UCSD-AML1 (cell line): ENCODE data around the gene LRRC36.
A peak's percentile ranks its signal among the peaks of the same experiment; 100 is the strongest.

ENCODE experiments used
- DNase-seq: peaks from one replicate; lab custom pipeline; 2025; ENCODE audit not compliant: unreplicated experiment; lab: John Stamatoyannopoulos, UW

Gene LRRC36

GRCh38 chr16:67326472-67327309 lies at the start of gene LRRC36, which contains the start of gene KCTD19:
Gene LRRC36 (plus strand): TSS chr16:67326815. CDS start chr16:67326863, 48 bp downstream.
Gene KCTD19 (minus strand): TSS chr16:67326741. CDS start chr16:67326707, 34 bp downstream.
- DNase-seq: peak; percentile 40

- DNase-seq: no peak
Observed at GRCh38 chr16:67277294-67277998, 49.2 kb upstream of the LRRC36 start.

DNA sequence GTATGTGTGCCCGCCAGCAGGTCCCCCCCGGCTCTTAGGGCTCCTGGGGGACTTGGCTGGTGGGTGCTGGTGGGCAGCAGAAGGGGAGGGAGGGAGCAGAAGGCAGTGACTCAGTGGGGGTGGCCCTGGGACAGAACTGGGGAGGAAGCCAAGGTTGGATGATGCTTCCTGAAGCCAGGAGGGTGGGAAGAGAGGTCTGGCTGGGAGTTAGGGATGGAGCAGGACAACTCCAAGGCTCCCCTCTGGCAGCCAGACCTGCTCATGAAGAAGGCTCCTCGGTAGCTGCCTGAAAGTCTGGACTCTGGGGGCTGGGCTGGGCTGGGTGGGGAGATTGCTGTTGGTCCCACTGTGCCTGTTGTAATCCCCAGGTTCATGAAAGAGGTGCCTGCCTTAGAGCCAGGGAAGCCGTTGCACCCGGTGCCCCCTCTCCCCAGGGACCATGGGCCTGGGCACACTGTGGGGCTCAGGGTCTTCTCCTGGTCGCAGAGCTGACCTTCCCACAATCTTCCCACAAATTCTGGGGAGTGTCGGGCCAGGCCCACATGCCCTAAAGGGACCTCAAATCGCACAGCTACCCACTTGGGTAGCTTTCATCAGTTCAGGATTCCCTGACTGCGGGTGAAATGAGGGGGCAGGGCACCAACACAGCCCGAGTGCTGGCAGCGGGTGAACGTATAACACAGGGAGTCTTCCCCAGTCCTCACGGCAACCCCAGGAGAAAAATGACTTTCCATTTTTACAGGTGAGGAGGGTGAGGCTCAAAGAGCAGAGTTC lies 48.4 kb upstream of the LRRC36 start:
- no peak for DNase-seq

- DNase-seq: peak; percentile 75
Observed at GRCh38 chr16:67278773-67279295, 47.8 kb upstream of the LRRC36 start.

DNA sequence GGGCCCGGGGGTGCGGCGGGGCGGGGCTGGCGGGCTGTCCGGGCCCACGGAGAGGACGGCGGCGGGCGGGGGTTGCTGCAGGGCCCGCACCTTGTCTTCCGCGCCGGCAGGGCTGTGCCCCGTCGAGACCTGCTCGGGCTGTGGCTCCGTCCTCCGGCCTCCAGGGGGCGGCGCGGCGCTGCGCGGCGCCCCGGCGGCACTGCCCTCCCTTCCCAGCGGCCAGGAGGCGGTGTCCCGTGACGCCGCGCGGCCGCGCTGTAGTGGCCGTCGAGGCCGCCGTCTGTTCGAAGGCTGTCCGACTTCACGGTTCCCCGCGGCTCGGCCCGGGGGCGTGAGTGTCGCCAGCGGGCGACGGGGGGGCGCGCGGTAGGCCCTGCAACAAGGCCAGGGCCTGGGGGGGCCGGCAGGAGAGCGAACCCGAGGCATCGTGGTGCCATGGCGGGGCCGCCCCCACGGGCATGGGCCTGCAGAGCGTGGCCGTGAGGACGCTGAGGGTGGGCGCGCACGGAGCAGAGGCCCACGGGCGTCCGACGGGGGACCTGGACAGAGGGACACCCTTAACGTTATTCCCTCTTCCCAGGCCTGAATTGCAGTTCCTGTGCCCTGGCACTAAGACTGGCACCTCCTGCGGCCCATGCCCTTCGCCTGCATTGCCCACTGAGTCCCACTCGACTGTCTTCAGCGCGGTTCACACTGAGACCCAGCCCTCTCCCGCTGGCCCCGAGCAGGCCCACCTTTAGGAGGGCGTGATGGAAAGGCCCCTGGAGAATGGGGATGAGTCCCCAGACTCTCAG lies 47.1 kb upstream of the LRRC36 start, which contains the start of gene PLEKHG4:
Gene PLEKHG4, plus strand, starts transcription at position 237 of the 794 bp plus-strand sequence. Its CDS starts 513 bp downstream, at position 750.
- peak; percentile 87 for DNase-seq

DNA sequence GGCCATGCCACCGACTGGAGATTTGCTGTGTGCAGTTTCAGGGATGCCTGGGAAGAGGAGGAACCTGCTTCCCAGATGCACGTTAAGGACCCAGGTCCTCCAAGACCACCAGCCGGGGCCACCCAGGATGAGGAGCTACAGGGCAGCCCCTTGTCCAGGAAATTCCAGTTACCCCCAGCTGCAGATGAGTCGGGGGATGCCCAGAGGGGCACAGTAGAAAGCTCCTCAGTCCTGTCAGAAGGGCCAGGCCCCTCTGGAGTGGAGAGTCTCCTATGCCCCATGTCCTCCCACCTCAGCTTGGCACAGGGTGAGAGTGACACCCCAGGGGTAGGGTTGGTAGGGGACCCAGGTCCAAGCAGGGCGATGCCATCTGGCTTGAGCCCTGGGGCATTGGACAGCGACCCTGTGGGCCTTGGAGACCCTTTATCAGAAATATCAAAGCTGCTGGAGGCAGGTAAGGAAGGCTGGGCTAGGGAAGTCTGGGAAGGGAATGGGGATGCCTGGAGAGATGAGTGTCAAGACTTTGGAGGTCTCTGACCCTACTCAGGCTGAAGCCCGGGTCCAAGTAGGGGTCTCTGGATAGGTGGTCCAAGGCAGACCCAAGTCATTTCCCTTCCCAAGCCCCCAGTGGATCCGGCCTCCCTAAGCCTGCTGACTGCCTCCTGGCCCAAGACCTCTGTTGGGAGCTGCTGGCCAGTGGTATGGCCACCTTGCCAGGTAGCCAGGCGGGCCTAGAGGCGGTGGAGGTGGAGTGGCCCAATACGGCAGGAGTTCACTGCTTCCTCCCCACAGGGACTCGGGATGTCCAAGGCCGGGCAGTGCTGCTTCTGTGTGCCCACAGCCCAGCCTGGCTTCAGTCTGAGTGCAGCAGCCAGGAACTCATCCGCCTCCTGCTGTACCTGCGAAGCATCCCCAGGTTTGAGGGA lies 46.3 kb upstream of the LRRC36 start:
- DNase-seq: no peak

DNA sequence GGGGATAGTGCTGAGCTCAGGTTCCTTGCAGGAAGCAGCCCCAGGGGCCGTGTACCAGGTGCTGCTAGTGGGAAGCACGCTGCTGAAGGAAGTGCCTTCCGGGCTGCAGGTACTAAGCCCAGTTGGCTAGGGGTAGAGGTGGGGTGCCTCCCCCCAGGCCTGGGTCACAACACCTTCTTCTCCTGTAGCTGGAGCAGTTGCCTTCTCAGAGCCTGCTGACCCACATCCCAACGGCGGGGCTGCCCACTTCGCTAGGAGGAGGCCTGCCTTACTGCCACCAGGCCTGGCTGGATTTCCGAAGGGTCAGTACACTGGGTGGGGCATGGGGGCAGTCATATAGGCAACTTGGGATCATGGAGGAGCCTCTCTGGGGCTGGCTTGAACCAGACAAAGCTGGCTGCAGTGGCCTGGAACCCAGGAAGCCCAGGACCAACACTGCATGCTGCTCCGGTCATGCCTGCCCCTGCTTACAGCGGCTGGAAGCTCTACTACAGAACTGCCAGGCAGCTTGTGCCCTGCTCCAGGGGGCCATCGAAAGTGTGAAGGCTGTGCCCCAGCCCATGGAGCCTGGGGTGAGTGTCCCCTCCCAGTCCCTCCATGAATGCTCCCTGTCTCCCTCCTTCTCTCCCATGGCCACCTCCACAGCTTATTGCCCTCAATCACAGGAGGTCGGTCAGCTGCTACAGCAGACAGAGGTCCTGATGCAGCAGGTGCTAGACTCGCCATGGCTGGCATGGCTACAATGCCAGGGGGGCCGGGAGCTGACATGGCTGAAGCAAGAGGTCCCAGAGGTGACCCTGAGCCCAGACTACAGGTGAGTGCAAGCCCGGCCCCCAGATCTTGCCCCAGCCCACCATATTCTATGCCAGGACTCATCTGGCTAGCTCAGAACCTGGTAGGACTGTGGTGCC lies 44.8 kb upstream of the LRRC36 start:
- no peak for DNase-seq

- no peak for DNase-seq
Observed at GRCh38 chr16:67282447-67282805, 44.2 kb upstream of the LRRC36 start.

- DNase-seq: no peak
Observed at GRCh38 chr16:67283039-67283825, 43.4 kb upstream of the LRRC36 start.

DNA sequence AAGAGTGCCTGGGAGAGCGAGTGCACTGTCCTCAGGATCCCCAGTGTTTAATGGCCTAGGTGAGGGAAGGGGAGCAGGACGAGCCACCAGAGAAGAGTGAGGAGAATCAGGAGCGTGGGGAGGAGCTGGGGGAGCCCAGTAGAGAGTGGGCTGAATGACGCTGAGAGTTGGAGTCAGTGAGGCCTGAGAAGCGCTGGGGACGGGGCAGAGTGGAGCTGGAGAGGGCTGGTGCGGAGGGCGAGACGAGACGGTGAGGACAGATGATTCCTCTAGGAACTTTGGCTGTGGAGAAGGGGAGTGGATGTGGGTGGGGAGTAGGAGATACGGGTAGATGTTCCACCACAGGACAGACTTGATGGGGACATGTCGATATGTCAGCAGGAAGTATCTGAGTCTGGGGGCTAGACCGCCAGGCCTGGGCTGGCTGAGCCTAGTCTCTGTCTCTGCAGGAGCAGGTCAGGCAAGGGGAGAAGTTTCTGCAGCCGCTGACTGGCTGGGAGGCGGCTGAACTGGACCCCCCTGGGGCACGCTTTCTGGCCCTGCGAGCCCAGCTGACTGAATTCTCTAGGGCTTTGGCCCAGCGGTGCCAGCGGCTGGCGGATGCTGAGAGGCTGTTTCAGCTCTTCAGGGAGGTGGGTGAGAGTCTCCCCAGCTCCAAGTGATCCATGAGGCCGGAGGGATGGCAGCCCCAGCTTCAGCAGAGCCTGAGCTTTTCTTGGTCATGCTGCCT lies 42.6 kb upstream of the LRRC36 start:
- DNase-seq: no peak

- no peak for DNase-seq
Observed at GRCh38 chr16:67284699-67285646, 41.6 kb upstream of the LRRC36 start.

DNA sequence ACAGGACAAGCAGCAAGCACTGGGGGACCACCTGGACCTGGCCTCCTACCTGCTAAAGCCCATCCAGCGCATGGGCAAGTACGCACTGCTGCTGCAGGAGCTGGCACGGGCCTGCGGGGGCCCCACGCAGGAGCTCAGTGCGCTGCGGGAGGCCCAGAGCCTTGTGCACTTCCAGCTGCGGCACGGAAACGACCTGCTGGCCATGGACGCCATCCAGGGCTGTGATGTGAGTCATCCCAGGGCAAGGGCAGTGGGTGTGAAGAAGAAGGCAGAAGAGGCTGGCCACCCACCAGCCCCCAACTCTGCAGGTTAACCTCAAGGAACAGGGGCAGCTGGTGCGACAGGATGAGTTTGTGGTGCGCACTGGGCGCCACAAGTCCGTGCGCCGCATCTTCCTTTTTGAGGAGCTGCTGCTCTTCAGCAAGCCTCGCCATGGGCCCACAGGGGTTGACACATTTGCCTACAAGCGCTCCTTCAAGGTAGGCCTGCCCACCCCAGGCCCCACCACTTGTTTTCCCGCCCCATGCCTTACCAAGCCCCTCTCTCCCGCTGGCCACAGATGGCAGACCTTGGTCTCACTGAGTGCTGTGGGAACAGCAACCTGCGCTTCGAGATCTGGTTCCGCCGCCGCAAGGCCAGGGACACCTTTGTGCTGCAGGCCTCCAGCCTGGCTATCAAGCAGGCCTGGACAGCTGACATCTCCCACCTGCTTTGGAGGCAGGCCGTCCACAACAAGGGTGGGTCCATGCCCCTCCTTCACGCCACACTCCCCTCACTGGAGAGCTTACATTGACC lies 40.0 kb upstream of the LRRC36 start:
- no peak for DNase-seq

DNA sequence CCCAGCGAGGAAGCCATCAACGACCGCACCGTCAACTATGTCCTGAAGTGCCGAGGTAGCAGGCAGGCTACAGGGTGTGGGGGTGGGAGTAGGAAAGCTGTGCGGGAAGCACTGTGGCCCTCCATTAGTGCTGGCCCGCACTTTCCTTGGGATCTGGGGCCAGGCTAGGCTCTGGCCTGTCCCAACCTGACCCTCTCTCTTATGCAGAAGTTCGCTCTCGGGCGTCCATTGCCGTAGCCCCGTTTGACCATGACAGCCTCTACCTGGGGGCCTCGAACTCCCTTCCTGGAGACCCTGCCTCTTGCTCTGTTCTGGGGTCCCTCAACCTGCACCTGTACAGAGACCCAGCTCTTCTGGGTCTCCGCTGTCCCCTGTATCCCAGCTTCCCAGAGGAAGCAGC lies 38.7 kb upstream of the LRRC36 start:
- no peak for DNase-seq

DNA sequence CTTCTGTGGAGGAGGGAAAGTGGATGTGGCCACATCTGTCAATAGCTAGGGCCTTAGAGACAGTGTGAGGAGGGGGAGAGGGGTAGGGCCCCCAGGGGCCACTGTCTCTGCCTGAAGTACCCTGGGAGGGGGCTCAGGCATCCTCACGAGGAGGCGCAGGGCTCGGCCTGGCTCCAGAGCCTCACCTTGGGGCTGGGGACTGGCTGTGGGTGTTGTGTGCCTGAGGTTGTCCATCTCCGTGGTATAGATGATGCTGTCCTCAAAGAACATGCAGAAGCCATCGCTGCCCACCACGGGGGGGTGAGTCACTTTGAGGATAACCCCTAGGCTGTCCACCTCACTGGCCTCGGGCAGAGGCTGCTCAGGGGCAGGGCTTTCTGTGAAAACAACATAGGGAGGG lies 35.2 kb upstream of the LRRC36 start:
- DNase-seq: no peak
